HepG2 (cell line): ENCODE data around the gene KCNJ4. TPM values are rescaled to one million over a fixed set of nuclear protein-coding genes. Genes with fewer than 3 reads are reported as not detected.
A peak's percentile ranks its signal among the peaks of the same experiment; 100 is the strongest.

ENCODE experiments used
- ATAC-seq: fragments of 200-7000 bp; cut with Tn5 transposase; 3 replicates; pipeline ENCODE4 v1.9.1; 2020; ENCODE audit warnings: mild to moderate bottlenecking, moderate library complexity
- BruUV-seq: library from RNA; stranded (reverse); fragments of 400-500 nt; replicated peaks from 2 replicates; lab custom pipeline; 2021; lab: Mats Ljungman, UMichigan
- CTCF ChIA-PET: fragments of 300-600 bp; formaldehyde crosslinking; extraction: SDS; loops from one replicate; lab custom pipeline; 2021; ENCODE audit warnings: low total read pairs, inconsistent platforms, low intra/inter-chr PET ratio; lab: Yijun Ruan, JAX
- POLR2A ChIA-PET: fragments of 350-600 bp; sonication (Branson Sonifier 250); formaldehyde crosslinking; loops from one replicate; lab custom pipeline; 2020; ENCODE audit warnings: antibody characterized with exemption, inconsistent platforms; lab: Yijun Ruan, JAX
- DNase-seq: peaks from one replicate; pipeline ENCODE4 v3.0.0-alpha.2; 2015; ENCODE audit warnings: low spot score
- FAIRE-seq: peaks from 3 replicates; lab custom pipeline; 2011; peaks lifted over from hg19 to GRCh38; lab: Jason Lieb, UNC
- H2AFZ ChIP-seq: one replicate; pipeline ENCODE4 v1.6.1; 2011; ENCODE audit warnings: low read length, inconsistent platforms
- H3K27ac ChIP-seq: fragments of 300-600 bp; 3 replicates; pipeline ENCODE4 v1.8.0; 2011; ENCODE audit warnings: mixed run types, mild to moderate bottlenecking, mixed read lengths, low read length, inconsistent platforms; ENCODE audit not compliant: insufficient read depth; ENCODE audit errors: extremely low read length
- H3K27me3 ChIP-seq, 2 experiments: fragments of 200-600 bp in 1 of 2; 2 replicates in 1 of 2; 3 replicates in 1 of 2; pipeline versions ENCODE4 v1.6.0 to v1.8.0; 2011; ENCODE audit warnings: low read length in 2 of 2, mild to moderate bottlenecking in 2 of 2, moderate library complexity in 2 of 2, inconsistent platforms in 1 of 2; ENCODE audit not compliant: insufficient read depth in 2 of 2, control insufficient read depth in 1 of 2
- H3K36me3 ChIP-seq, 2 experiments: fragments of 200-600 bp in 1 of 2; replicated peaks in 1 of 2; 2 replicates in 1 of 2; 3 replicates in 1 of 2; pipeline versions ENCODE4 v1.5.1 to v1.8.0; 2011; ENCODE audit warnings: low read length in 2 of 2, inconsistent platforms in 1 of 2; ENCODE audit not compliant: insufficient read depth in 2 of 2, control insufficient read depth in 1 of 2
- H3K4me1 ChIP-seq: 2 replicates; pipeline ENCODE4 v1.5.1; 2012; ENCODE audit warnings: low read length, inconsistent platforms; ENCODE audit not compliant: insufficient read depth
- H3K4me2 ChIP-seq: 2 replicates; pipeline ENCODE4 v1.6.0; 2011; ENCODE audit warnings: low read depth, low read length, inconsistent platforms
- H3K4me3 ChIP-seq, 3 experiments: fragments of 200-600 bp in 1 of 3; sonication (generic), shearing (Covaris generic) in 1 of 3; replicated peaks in 1 of 3; 2 replicates each; pipeline ENCODE4 v1.5.1; 2011 to 2016; ENCODE audit warnings: low read length in 3 of 3, inconsistent platforms in 2 of 3, low read depth in 2 of 3, mild to moderate bottlenecking in 2 of 3, control low read depth in 1 of 3, mixed read lengths in 1 of 3; ENCODE audit not compliant: insufficient read depth in 1 of 3
- H3K79me2 ChIP-seq: one replicate; pipeline ENCODE4 v1.6.1; 2011; ENCODE audit warnings: low read length, inconsistent platforms; ENCODE audit not compliant: insufficient read depth
- H3K9ac ChIP-seq: 2 replicates; pipeline ENCODE4 v1.6.0; 2011; ENCODE audit warnings: mild to moderate bottlenecking, low read depth, low read length, inconsistent platforms; ENCODE audit not compliant: insufficient read depth
- H3K9me3 ChIP-seq: 2 replicates; pipeline ENCODE4 v1.5.1; 2012; ENCODE audit warnings: mild to moderate bottlenecking, low read length
- H4K20me1 ChIP-seq: 2 replicates; pipeline ENCODE4 v1.6.0; 2011; ENCODE audit warnings: inconsistent platforms, mild to moderate bottlenecking, low read length, moderate library complexity; ENCODE audit not compliant: insufficient read depth
- ARNT ChIP-seq: fragments of 450-650 bp; IDR thresholded peaks from 2 replicates; pipeline ENCODE4 v1.6.1; 2017
- BCL6 ChIP-seq: IDR thresholded peaks from 2 replicates; pipeline ENCODE4 v1.6.1; 2016; ENCODE audit warnings: missing genetic modification reagents, missing compliant biosample characterization
- DMAP1 ChIP-seq: IDR thresholded peaks from 2 replicates; pipeline ENCODE4 v1.6.1; 2016
- HDAC1 ChIP-seq: sonication (generic); formaldehyde crosslinking; IDR thresholded peaks from 2 replicates; pipeline ENCODE4 v1.5.1; 2020; ENCODE audit warnings: mild to moderate bottlenecking, missing genetic modification reagents
- HMG20B ChIP-seq: conservative IDR thresholded peaks from 2 replicates; pipeline ENCODE4 v1.6.1; 2016; ENCODE audit warnings: missing genetic modification reagents, missing compliant biosample characterization
- JARID2 ChIP-seq: sonication (generic); formaldehyde crosslinking; IDR thresholded peaks from 2 replicates; pipeline ENCODE4 v1.8.1; 2023; ENCODE audit warnings: missing genetic modification reagents, inconsistent platforms; ENCODE audit not compliant: insufficient replicate concordance
- MED1 ChIP-seq: sonication (generic); formaldehyde crosslinking; IDR thresholded peaks from 2 replicates; pipeline ENCODE4 v1.4.0; 2020; ENCODE audit warnings: missing genetic modification reagents
- PHF20 ChIP-seq: sonication (generic); formaldehyde crosslinking; IDR thresholded peaks from 2 replicates; pipeline ENCODE4 v1.5.0; 2020; ENCODE audit warnings: mild to moderate bottlenecking, missing genetic modification reagents
- RCOR2 ChIP-seq: IDR thresholded peaks from 2 replicates; pipeline ENCODE4 v1.6.1; 2016; ENCODE audit warnings: missing biosample characterization, missing genetic modification reagents
- SRF ChIP-seq: IDR thresholded peaks from 2 replicates; pipeline ENCODE4 v1.6.1; 2011; ENCODE audit warnings: mild to moderate bottlenecking, low read depth, low read length, moderate library complexity
- TBX2 ChIP-seq: sonication (generic); formaldehyde crosslinking; IDR thresholded peaks from 2 replicates; pipeline ENCODE4 v1.5.0; 2020; ENCODE audit warnings: missing genetic modification reagents, mild to moderate bottlenecking, borderline replicate concordance
- ZFAT ChIP-seq: sonication (generic); formaldehyde crosslinking; conservative IDR thresholded peaks from 2 replicates; pipeline ENCODE4 v1.8.1; 2023; ENCODE audit warnings: missing genetic modification reagents, inconsistent platforms
- ZNF761 ChIP-seq: sonication (generic); formaldehyde crosslinking; conservative IDR thresholded peaks from 2 replicates; pipeline ENCODE4 v1.4.0; 2020; ENCODE audit warnings: mild to moderate bottlenecking, missing genetic modification reagents
- ZNF775 ChIP-seq: sonication (generic); formaldehyde crosslinking; IDR thresholded peaks from 2 replicates; pipeline ENCODE4 v1.4.0; 2020; ENCODE audit warnings: missing genetic modification reagents, mild to moderate bottlenecking, moderate library complexity, borderline replicate concordance
- ZNF777 ChIP-seq: sonication (generic); formaldehyde crosslinking; IDR thresholded peaks from 2 replicates; pipeline ENCODE4 v1.4.0; 2020; ENCODE audit warnings: missing genetic modification reagents
- ZSCAN30 ChIP-seq: sonication (generic); formaldehyde crosslinking; IDR thresholded peaks from 2 replicates; pipeline ENCODE4 v1.5.0; 2020; ENCODE audit warnings: mild to moderate bottlenecking, missing genetic modification reagents
- WGBS: methylation state at CpG from one replicate; pipeline ENCODE4 v1.1.6; 2017; ENCODE audit warnings: low lambda C conversion rate; 5-methylcytosine and 5-hydroxymethylcytosine counted together
- in situ Hi-C: cut with HindIII; loops from 2 replicates; pipeline ENCODE4 v1.10.0; 2017; ENCODE audit warnings: low pct_unique_long_range_greater_than_20kb; ENCODE audit not compliant: extremely low pct_ligation_motif_present
- intact Hi-C: fragments of 100-400 bp; cut with micrococcal nuclease; formaldehyde crosslinking; loops from one replicate; pipeline ENCODE4 v1.10.0; 2022; ENCODE audit not compliant: unreplicated experiment
- polyA plus RNA-seq, 8 experiments: library from polyadenylated mRNA; depleted of rRNA in 3 of 8; stranded (reverse) in 7 of 8; unstranded in 1 of 8; fragments of >200 nt; fragmentation: Illumina TruSeq in 4 of 8; extraction: Trizol in 4 of 8; gene quantifications; 2 replicates each; pipeline versions ENCODE4 v1.2.1 to v1.2.3, GENCODE V29; 2011 to 2016; ENCODE audit warnings: low read depth in 4 of 8, missing spikeins in 1 of 8, mixed read lengths in 1 of 8; ENCODE audit not compliant: insufficient read depth in 1 of 8
- total RNA-seq, 5 experiments: library from RNA; depleted of rRNA; stranded (reverse); fragments of >200 nt; fragmentation: Illumina TruSeq; extraction: Trizol; gene quantifications; 2 replicates each; pipeline ENCODE4 v1.2.3, GENCODE V29; 2016; ENCODE audit warnings: low read depth in 1 of 5
- TF ChIP-seq, protein P1 (sequence below): sonication (generic); formaldehyde crosslinking; IDR thresholded peaks from 2 replicates; pipeline ENCODE4 v1.5.0; 2020; ENCODE audit warnings: mild to moderate bottlenecking, missing genetic modification reagents, moderate library complexity
- TF ChIP-seq, protein P2 (sequence below): sonication (generic); formaldehyde crosslinking; IDR thresholded peaks from 2 replicates; pipeline ENCODE4 v1.4.0; 2020; ENCODE audit warnings: missing genetic modification reagents, mild to moderate bottlenecking, borderline replicate concordance

KCNJ4 gene
- total and polyA plus RNA-seq, 2 of the 13 experiments (the other 11 are each of a cell fraction or from before 2014, with no cell fraction given): not detected

DNA sequence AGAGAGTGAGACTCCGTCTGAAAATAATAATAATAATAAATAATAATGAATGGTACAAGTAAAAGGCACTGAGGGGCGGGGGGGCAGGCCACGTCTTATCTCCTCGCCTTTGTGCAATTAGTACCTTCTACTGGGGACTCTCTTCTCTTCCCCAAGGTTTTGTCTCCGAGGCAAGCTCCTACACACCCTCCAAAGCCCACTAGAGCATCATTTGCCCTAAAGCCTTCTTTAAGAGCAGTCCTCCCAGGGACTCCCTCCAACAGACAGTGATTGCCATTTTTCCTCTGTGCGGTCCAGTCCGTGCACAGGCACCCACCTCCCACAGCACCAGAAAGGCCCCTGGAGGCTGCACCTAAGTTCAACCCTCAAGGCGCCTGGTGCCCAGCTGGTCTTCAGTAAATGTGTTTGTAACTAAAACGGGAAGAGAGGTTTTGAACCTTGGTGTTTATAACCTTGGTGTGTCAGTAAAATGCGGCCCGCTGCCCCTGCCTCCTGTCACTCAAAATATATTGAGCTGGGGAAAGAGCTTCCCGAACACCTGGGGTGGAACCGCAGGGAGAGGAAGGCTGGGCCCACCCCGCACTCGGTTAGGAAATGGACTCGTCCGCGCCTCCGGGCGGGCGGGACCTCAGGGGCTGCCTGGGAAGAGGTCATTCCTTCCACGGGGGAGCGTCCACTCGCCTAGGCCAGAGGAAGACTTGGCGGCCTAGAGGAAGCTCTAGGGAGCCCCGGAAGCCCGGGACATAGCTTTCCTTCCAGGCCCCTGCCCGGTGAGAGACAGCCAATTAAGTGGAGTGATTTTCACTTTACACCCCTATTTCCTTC lies 8.2 kb upstream of the KCNJ4 start:
- BruUV-seq: no TSS peak
- TF ChIP-seq ZSCAN30 (CRISPR knock-in tag) (no peak), ZNF775 (CRISPR knock-in tag) (0 out of 2 replicates have a peak, but pooled peaks have one; percentile 46), ZFAT (CRISPR knock-in tag) (no peak), PHF20 (CRISPR knock-in tag) (0 out of 2 replicates have a peak, but pooled peaks have one; percentile 38), SRF (no peak), RCOR2 (0 out of 2 replicates have a peak, but pooled peaks have one; percentile 55), HMG20B (CRISPR knock-in tag) (0 out of 2 replicates have a peak, but pooled peaks have one; percentile 30), ARNT (no peak), DMAP1 (peak; percentile 33; the same call in 1 of the 2 replicates), ZNF761 (CRISPR knock-in tag) (0 out of 2 replicates have a peak, but pooled peaks have one; percentile 35), ZNF777 (no peak), JARID2 (CRISPR knock-in tag) (peak; percentile 38), BCL6 (CRISPR knock-in tag) (peak; percentile 51), MED1 (CRISPR knock-in tag) (peak; percentile 59), HDAC1 (peak; percentile 29; the same call in 1 of the 2 replicates), TBX2 (CRISPR knock-in tag) (peak; percentile 51; the same call in 1 of the 2 replicates)
- TF ChIP-seq, protein P1, sequence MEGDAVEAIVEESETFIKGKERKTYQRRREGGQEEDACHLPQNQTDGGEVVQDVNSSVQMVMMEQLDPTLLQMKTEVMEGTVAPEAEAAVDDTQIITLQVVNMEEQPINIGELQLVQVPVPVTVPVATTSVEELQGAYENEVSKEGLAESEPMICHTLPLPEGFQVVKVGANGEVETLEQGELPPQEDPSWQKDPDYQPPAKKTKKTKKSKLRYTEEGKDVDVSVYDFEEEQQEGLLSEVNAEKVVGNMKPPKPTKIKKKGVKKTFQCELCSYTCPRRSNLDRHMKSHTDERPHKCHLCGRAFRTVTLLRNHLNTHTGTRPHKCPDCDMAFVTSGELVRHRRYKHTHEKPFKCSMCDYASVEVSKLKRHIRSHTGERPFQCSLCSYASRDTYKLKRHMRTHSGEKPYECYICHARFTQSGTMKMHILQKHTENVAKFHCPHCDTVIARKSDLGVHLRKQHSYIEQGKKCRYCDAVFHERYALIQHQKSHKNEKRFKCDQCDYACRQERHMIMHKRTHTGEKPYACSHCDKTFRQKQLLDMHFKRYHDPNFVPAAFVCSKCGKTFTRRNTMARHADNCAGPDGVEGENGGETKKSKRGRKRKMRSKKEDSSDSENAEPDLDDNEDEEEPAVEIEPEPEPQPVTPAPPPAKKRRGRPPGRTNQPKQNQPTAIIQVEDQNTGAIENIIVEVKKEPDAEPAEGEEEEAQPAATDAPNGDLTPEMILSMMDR: peak; percentile 62
- TF ChIP-seq, protein P2, sequence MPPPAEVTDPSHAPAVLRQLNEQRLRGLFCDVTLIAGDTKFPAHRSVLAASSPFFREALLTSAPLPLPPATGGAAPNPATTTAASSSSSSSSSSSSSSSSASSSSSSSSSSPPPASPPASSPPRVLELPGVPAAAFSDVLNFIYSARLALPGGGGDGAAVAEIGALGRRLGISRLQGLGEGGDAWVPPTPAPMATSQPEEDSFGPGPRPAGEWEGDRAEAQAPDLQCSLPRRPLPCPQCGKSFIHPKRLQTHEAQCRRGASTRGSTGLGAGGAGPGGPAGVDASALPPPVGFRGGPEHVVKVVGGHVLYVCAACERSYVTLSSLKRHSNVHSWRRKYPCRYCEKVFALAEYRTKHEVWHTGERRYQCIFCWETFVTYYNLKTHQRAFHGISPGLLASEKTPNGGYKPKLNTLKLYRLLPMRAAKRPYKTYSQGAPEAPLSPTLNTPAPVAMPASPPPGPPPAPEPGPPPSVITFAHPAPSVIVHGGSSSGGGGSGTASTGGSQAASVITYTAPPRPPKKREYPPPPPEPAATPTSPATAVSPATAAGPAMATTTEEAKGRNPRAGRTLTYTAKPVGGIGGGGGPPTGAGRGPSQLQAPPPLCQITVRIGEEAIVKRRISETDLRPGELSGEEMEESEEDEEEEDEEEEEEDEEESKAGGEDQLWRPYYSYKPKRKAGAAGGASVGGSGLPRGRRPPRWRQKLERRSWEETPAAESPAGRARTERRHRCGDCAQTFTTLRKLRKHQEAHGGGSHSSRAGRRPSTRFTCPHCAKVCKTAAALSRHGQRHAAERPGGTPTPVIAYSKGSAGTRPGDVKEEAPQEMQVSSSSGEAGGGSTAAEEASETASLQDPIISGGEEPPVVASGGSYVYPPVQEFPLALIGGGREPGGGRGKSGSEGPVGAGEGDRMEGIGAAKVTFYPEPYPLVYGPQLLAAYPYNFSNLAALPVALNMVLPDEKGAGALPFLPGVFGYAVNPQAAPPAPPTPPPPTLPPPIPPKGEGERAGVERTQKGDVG: no peak

More for the DNA sequence above, 8.2 kb upstream of the KCNJ4 start:
- Histone ChIP-seq H3K4me3 (peak overlapping the region; percentile 42 to 61 (median 58)), H3K9me3 (no peaks in the 10 kb centered on the region), H3K9ac (peak overlapping the region; percentile 57), H4K20me1 (no peaks in the 10 kb centered on the region), H3K36me3 (no peaks in the 10 kb centered on the region), H3K27ac (no peak overlapping the region), H3K4me2 (peak overlapping the region; percentile 89), H3K79me2 (no peaks in the 10 kb centered on the region), H3K27me3 (peaks cover 0 to 43% of the 10 kb centered on the region in 2 experiments; a peak in 3 of 5 replicates), H2AFZ (no peak overlapping the region), H3K4me1 (peaks cover 75% of the 10 kb centered on the region)
- intact Hi-C loops (loop anchor here (5.0 kb wide), 1 partner anchor 44 kb away; the partner anchor contains the start of gene DDX17), in situ Hi-C loops (no loop called here)
- FAIRE-seq: no peak
- 14% methylated on average over 17 of the region's 28 CpGs for WGBS
- CTCF ChIA-PET: no interaction called here
- POLR2A ChIA-PET: interaction anchor here (0.7 to 2.1 kb wide), 10 partner anchors 13 to 105 kb away, joined by 3 to 8 read pairs (median 3); no protein-coding TSS in a partner anchor
- DNase-seq: peak; percentile 77
- peak; percentile 74 for ATAC-seq
